Nephron (organoid): ENCODE measurements around the gene MAST3.
A peak's percentile ranks its signal among the peaks of the same experiment; 100 is the strongest.

Experiments used
- H3K27ac Mint-ChIP-seq, 3 experiments: 2 replicates each; pipeline ENCODE4 v1.8.0; 2020; ENCODE audit warnings: mixed read lengths in 3 of 3, mild to moderate bottlenecking in 2 of 3, moderate library complexity in 1 of 3
- H3K27me3 Mint-ChIP-seq: 2 replicates; pipeline ENCODE4 v1.8.0; 2021; ENCODE audit warnings: low read depth, mild to moderate bottlenecking, moderate library complexity, mixed read lengths
- H3K36me3 Mint-ChIP-seq: 2 replicates; pipeline ENCODE4 v1.8.0; 2020; ENCODE audit warnings: low read depth, mixed read lengths
- H3K4me1 Mint-ChIP-seq: 2 replicates; pipeline ENCODE4 v1.8.0; 2020; ENCODE audit warnings: mixed read lengths
- H3K4me3 Mint-ChIP-seq, 3 experiments: 2 replicates each; pipeline ENCODE4 v1.8.0; 2020; ENCODE audit warnings: mild to moderate bottlenecking in 3 of 3, mixed read lengths in 3 of 3, moderate library complexity in 2 of 3
- H3K9me3 Mint-ChIP-seq: 2 replicates; pipeline ENCODE4 v1.8.0; 2020; ENCODE audit warnings: mixed read lengths
- TF ChIP-seq, protein P1 (sequence below), 3 experiments: fragments of 200-600 bp; sonication (generic); IDR thresholded peaks; one replicate each; pipeline ENCODE4 v1.5.0; 2021; ENCODE audit warnings: antibody characterized with exemption in 3 of 3; ENCODE audit not compliant: unreplicated experiment in 3 of 3

Gene MAST3

DNA sequence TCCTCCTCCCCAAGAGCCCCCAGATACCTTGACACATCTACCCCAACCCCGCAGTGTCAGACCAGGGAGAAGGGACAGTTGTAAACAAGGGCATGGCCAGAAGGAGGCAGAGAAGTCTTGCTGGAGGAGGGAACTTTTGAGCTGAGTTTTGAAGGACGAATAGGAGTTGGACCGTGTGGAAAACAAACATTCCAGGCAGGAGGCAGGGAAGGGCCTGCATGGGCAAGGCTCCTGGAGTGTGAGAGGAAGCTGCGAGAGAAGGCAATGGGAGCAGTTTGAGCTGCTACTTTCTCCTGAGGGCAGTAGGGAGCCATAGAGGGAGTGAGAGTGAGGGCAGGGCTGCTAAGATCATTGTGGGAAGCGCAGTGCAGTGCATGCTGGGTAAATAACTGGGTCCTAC, 34.1 kb upstream of the MAST3 start:
- Mint-ChIP-seq H3K36me3 (no peaks in the 10 kb centered on the region), H3K27me3 (peaks cover 11% of the 10 kb centered on the region), H3K4me1 (no peaks in the 10 kb centered on the region), H3K9me3 (no peaks in the 10 kb centered on the region), H3K4me3 (no peak overlapping the region), H3K27ac (no peak overlapping the region)
- TF ChIP-seq, protein P1, sequence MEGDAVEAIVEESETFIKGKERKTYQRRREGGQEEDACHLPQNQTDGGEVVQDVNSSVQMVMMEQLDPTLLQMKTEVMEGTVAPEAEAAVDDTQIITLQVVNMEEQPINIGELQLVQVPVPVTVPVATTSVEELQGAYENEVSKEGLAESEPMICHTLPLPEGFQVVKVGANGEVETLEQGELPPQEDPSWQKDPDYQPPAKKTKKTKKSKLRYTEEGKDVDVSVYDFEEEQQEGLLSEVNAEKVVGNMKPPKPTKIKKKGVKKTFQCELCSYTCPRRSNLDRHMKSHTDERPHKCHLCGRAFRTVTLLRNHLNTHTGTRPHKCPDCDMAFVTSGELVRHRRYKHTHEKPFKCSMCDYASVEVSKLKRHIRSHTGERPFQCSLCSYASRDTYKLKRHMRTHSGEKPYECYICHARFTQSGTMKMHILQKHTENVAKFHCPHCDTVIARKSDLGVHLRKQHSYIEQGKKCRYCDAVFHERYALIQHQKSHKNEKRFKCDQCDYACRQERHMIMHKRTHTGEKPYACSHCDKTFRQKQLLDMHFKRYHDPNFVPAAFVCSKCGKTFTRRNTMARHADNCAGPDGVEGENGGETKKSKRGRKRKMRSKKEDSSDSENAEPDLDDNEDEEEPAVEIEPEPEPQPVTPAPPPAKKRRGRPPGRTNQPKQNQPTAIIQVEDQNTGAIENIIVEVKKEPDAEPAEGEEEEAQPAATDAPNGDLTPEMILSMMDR (IDR thresholded peaks at IDR 0.05; ENCODE audit: unreplicated experiment in 3 of 3), result peak in 2 of 3 experiments; percentile 7 to 24

DNA sequence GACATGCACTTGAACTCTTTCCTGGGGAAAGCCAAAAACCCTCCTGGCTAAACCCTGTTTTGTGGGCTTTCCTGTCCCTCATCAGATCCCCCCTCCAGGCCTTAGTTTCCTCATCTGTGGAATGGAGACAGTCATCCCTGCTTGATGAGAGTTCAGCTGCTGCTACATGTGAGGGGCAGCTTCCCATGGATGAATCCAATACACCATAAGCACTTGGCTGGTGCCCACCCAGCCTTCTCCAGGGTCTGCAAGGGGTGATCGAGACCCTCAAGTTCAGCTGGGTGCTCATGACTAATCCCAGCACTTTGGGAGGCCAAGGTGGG, 32.4 kb upstream of the MAST3 start:
- no peak overlapping the region for H3K27ac Mint-ChIP-seq
- peaks cover 5% of the 10 kb centered on the region for H3K27me3 Mint-ChIP-seq
- TF ChIP-seq, protein P1 (IDR thresholded peaks at IDR 0.05; ENCODE audit: unreplicated experiment in 3 of 3), result no peak
- no peaks in the 10 kb centered on the region for H3K9me3 Mint-ChIP-seq
- H3K4me1 Mint-ChIP-seq, result no peaks in the 10 kb centered on the region
- H3K4me3 Mint-ChIP-seq, result no peak overlapping the region
- H3K36me3 Mint-ChIP-seq, result no peaks in the 10 kb centered on the region

DNA sequence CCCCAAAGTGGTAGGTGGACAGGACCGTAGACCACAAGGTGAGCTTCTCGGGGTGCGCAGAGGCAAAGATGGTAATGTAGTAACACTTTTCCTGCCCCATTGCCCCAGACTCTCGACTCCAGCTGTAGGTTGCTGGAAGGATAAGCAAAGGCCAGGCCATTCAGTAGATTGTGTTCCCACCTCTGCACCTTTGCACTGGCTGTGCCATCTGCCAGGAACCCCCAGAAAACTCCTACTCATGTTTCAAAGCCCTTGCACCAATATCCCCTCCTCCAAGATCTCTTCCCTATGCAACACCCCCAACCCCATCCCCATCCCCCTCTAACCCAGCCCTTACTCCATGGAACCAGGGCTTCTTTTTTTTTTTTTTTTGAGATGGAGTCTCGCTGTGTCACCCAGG, 29.2 kb upstream of the MAST3 start:
- no peak overlapping the region for H3K27ac Mint-ChIP-seq
- no peaks in the 10 kb centered on the region for H3K9me3 Mint-ChIP-seq
- no peaks in the 10 kb centered on the region for H3K36me3 Mint-ChIP-seq
- no peak overlapping the region for H3K4me3 Mint-ChIP-seq
- H3K27me3 Mint-ChIP-seq, result peaks cover under 1% of the 10 kb centered on the region
- TF ChIP-seq, protein P1 (IDR thresholded peaks at IDR 0.05; ENCODE audit: unreplicated experiment in 3 of 3), result no peak
- no peaks in the 10 kb centered on the region for H3K4me1 Mint-ChIP-seq

DNA sequence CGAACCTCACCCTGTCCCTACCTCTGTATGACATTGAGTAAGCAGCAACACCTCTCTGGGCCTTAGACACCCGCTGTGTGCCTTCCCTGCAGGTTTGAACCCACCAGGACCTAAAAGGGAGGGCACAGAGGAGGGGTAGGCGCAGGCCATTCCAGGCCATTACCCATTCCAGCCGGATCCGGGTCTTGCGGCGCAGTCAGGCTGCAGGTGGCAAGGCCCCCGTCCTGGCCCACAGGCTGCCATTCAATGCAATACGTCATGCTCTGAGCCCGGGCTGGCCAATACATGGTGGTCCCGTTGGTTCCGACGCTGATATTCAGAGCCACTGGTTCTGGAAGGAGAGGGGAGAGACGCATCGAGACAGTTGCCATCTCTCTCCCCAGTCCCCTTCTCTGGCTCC, 28.2 kb upstream of the MAST3 start:
- H3K27me3 Mint-ChIP-seq, result no peaks in the 10 kb centered on the region
- H3K27ac Mint-ChIP-seq, result no peak overlapping the region
- no peak overlapping the region for H3K4me3 Mint-ChIP-seq
- H3K36me3 Mint-ChIP-seq, result no peaks in the 10 kb centered on the region
- TF ChIP-seq, protein P1 (IDR thresholded peaks at IDR 0.05; ENCODE audit: unreplicated experiment in 3 of 3), result no peak
- H3K9me3 Mint-ChIP-seq, result no peaks in the 10 kb centered on the region
- H3K4me1 Mint-ChIP-seq, result no peaks in the 10 kb centered on the region

DNA sequence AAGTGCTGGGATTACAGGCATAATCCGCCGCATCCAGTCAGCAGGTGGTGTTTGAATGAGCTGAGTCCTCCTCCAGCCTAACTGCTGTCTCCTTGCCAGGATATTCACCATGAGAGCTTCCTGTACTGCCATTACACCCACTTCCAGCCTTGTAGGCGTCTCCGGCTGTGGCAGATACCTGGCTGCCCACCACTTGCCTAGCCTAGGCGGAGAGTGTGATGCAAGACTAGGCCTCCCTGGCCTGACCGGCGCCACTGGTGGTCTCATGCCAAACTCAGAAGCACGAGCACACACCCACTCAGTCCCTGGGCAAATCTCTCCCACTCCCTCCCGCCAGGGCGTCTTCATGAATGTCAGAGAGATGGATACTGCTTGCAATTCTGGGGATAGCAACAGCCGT, 27.4 kb upstream of the MAST3 start:
- no peaks in the 10 kb centered on the region for H3K4me1 Mint-ChIP-seq
- H3K27me3 Mint-ChIP-seq, result no peaks in the 10 kb centered on the region
- H3K27ac Mint-ChIP-seq, result no peak overlapping the region
- TF ChIP-seq, protein P1 (IDR thresholded peaks at IDR 0.05; ENCODE audit: unreplicated experiment in 3 of 3), result no peak
- H3K9me3 Mint-ChIP-seq, result no peaks in the 10 kb centered on the region
- no peaks in the 10 kb centered on the region for H3K36me3 Mint-ChIP-seq
- H3K4me3 Mint-ChIP-seq, result no peak overlapping the region

DNA sequence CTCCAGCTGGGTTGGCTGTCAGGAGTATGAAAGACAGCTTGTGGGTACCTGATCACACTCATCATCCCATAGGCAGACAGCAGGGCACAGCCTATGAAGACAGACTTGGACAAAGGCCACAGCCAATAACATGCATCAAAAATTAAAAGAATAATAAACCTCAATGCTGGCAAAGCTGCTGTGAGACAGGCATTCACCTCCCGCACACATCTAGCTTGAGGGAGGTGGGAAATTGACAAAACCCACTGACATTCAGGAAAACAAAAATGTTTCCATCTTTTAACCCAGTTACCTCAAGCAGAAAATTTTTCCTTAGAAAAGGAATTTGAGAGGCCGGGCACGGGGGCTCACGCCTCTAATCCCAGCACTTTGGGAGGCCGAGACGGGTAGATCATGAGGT, 25.2 kb upstream of the MAST3 start:
- Mint-ChIP-seq H3K27ac (no peak overlapping the region), H3K4me3 (no peak overlapping the region), H3K36me3 (no peaks in the 10 kb centered on the region), H3K27me3 (no peaks in the 10 kb centered on the region), H3K4me1 (no peaks in the 10 kb centered on the region), H3K9me3 (no peaks in the 10 kb centered on the region)
- TF ChIP-seq, protein P1 (IDR thresholded peaks at IDR 0.05; ENCODE audit: unreplicated experiment in 3 of 3), result no peak
